Measurements from ENCODE around the gene FGF23. TPM values are rescaled to one million over a fixed set of nuclear protein-coding genes. Genes with fewer than 3 reads are reported as not detected.
"Not testable (repeated sequence)": the region's sequence is repeated elsewhere in the genome, so short reads cannot be mapped to it uniquely, and the experiment has no call there.

FGF23 gene
- total RNA-seq: not detected
- long read RNA-seq: 0 reads

GRCh38 chr12:4379405-4379804 is at the start of gene FGF23:
TSS of gene FGF23 (minus strand) at chr12:4379712. CDS start at chr12:4379582, 130 bp downstream.
- no peak for ATAC-seq (ENCODE audit: poor library complexity)
- intact Hi-C loops (cut with DNase I): no loop called here

GRCh38 chr12:4424422-4424821 is 44.9 kb upstream of the FGF23 start:
- ATAC-seq (ENCODE audit: poor library complexity) (no peak), DNase-seq (no peak)
- intact Hi-C loops (cut with DNase I): loop anchor here (5.0 kb wide), 1 partner anchor 103 kb away; no protein-coding TSS in a partner anchor

More at GRCh38 chr12:4379405-4379804, at the start of gene FGF23:
- DNase-seq: no peak

GRCh38 chr12:4423528-4424195 is 44.1 kb upstream of the FGF23 start:
- intact Hi-C loops (cut with DNase I): loop anchor here (5.0 kb wide), 1 partner anchor 104 kb away; no protein-coding TSS in a partner anchor

GRCh38 chr12:4422985-4423384 is 43.5 kb upstream of the FGF23 start:
- DNase-seq (no peak), ATAC-seq (ENCODE audit: poor library complexity) (no peak)
- intact Hi-C loops (cut with DNase I): loop anchor here (5.0 kb wide), 1 partner anchor 104 kb away; no protein-coding TSS in a partner anchor

More at GRCh38 chr12:4423528-4424195, 44.1 kb upstream of the FGF23 start:
- DNase-seq: no peak
- ATAC-seq (ENCODE audit: poor library complexity): no peak

- DNase-seq (no peak), ATAC-seq (ENCODE audit: poor library complexity) (peak; percentile 58)
- intact Hi-C loops (cut with DNase I): loop anchor here (5.0 kb wide), 1 partner anchor 106 kb away; no protein-coding TSS in a partner anchor
These were observed 42.1 kb upstream of the FGF23 start for GRCh38 chr12:4421590-4422031.

GRCh38 chr12:4420138-4420670 is 40.7 kb upstream of the FGF23 start:
- no peak for DNase-seq
- ATAC-seq (ENCODE audit: poor library complexity): no peak
- intact Hi-C loops (cut with DNase I): loop anchor here (5.0 kb wide), 1 partner anchor 107 kb away; no protein-coding TSS in a partner anchor

- no peak for DNase-seq
- ATAC-seq (ENCODE audit: poor library complexity): no peak
- intact Hi-C loops (cut with DNase I): no loop called here
These were observed 39.4 kb upstream of the FGF23 start for GRCh38 chr12:4418913-4419312.

- intact Hi-C loops (cut with DNase I): no loop called here
- DNase-seq (no peak), ATAC-seq (ENCODE audit: poor library complexity) (no peak)
These were observed 38.4 kb upstream of the FGF23 start for GRCh38 chr12:4417936-4418335.

GRCh38 chr12:4417455-4417854 is 37.9 kb upstream of the FGF23 start:
- DNase-seq (no peak), ATAC-seq (ENCODE audit: poor library complexity) (no peak)
- intact Hi-C loops (cut with DNase I): no loop called here

- ATAC-seq (ENCODE audit: poor library complexity) (no peak), DNase-seq (no peak)
- intact Hi-C loops (cut with DNase I): no loop called here
These were observed 36.8 kb upstream of the FGF23 start for GRCh38 chr12:4416276-4416675.

GRCh38 chr12:4412465-4412864 is 33.0 kb upstream of the FGF23 start:
- no peak for DNase-seq
- intact Hi-C loops (cut with DNase I): no loop called here
- ATAC-seq (ENCODE audit: poor library complexity): no peak

- no peak for ATAC-seq (ENCODE audit: poor library complexity)
- DNase-seq: no peak
- intact Hi-C loops (cut with DNase I): no loop called here
These were observed 32.5 kb upstream of the FGF23 start for GRCh38 chr12:4412056-4412455.

GRCh38 chr12:4407136-4407535 is 27.6 kb upstream of the FGF23 start:
- intact Hi-C loops (cut with DNase I): no loop called here
- DNase-seq: no peak
- no peak for ATAC-seq (ENCODE audit: poor library complexity)

GRCh38 chr12:4404877-4405637 is 25.5 kb upstream of the FGF23 start:
- DNase-seq; intact Hi-C loops (cut with DNase I); ATAC-seq (ENCODE audit: poor library complexity): not testable (repeated sequence)

- ATAC-seq (ENCODE audit: poor library complexity) (no peak), DNase-seq (no peak)
- intact Hi-C loops (cut with DNase I): no loop called here
These were observed 23.5 kb upstream of the FGF23 start for GRCh38 chr12:4402996-4403395.

- no peak for ATAC-seq (ENCODE audit: poor library complexity)
- DNase-seq: no peak
- intact Hi-C loops (cut with DNase I): no loop called here
These were observed 21.6 kb upstream of the FGF23 start for GRCh38 chr12:4401117-4401516.

- intact Hi-C loops (cut with DNase I): no loop called here
- ATAC-seq (ENCODE audit: poor library complexity) (no peak), DNase-seq (no peak)
These were observed 16.3 kb upstream of the FGF23 start for GRCh38 chr12:4395818-4396217.

GRCh38 chr12:4393211-4393610 is 13.7 kb upstream of the FGF23 start:
- intact Hi-C loops (cut with DNase I): no loop called here
- ATAC-seq (ENCODE audit: poor library complexity): no peak
- DNase-seq: no peak

GRCh38 chr12:4392223-4392742 is 12.8 kb upstream of the FGF23 start:
- intact Hi-C loops (cut with DNase I): no loop called here
- DNase-seq (no peak), ATAC-seq (ENCODE audit: poor library complexity) (peak; percentile 39)

All from Right ventricle myocardium superior (tissue), 1 donor.